Skeletal muscle tissue (tissue), 4 donors: Measurements from ENCODE around the gene PCBP4. TPM values are rescaled to one million over a fixed set of nuclear protein-coding genes. Genes with fewer than 3 reads are reported as not detected.

Experiments
- H3K27ac ChIP-seq: one replicate; pipeline ENCODE4 v1.7.0; 2013; ENCODE audit warnings: mild to moderate bottlenecking, low read depth, low read length, inconsistent platforms
- H3K27me3 ChIP-seq, 3 donors: one replicate each; pipeline ENCODE4 v1.7.0; 2013; ENCODE audit warnings: low read length in 3 of 3; ENCODE audit not compliant: control insufficient read depth in 3 of 3, insufficient read depth in 3 of 3
- H3K36me3 ChIP-seq, 3 donors: one replicate each; pipeline ENCODE4 v1.7.0; 2013; ENCODE audit warnings: low read length in 3 of 3; ENCODE audit not compliant: control insufficient read depth in 3 of 3, insufficient read depth in 3 of 3
- H3K4me1 ChIP-seq, 3 donors: one replicate each; pipeline ENCODE4 v1.7.0; 2013; ENCODE audit warnings: low read length in 3 of 3, mild to moderate bottlenecking in 3 of 3; ENCODE audit not compliant: control insufficient read depth in 3 of 3, insufficient read depth in 3 of 3
- H3K4me3 ChIP-seq, 3 donors: one replicate each; pipeline ENCODE4 v1.7.0; 2013; ENCODE audit warnings: low read length in 3 of 3
- H3K9ac ChIP-seq, 3 donors: one replicate each; pipeline ENCODE4 v1.7.0; 2013; ENCODE audit warnings: low read length in 3 of 3, mild to moderate bottlenecking in 3 of 3, moderate library complexity in 2 of 3, low read depth in 1 of 3
- H3K9me3 ChIP-seq, 3 donors: one replicate each; pipeline ENCODE4 v1.7.0; 2013; ENCODE audit warnings: low read length in 3 of 3; ENCODE audit not compliant: control insufficient read depth in 3 of 3
- total RNA-seq: library from RNA; depleted of rRNA; stranded (reverse); fragments of >200 nt; gene quantifications from one replicate; pipeline ENCODE4 v1.2.3, GENCODE V29; 2014
- donor health status: Osteomylitis.

The PCBP4 gene
- total RNA-seq, 1 donor from 2014 or later: 33.4 TPM

- H3K4me3 ChIP-seq: peak within 1 kb of the TSS; percentile 87 to 92 (median 88)
- peaks cover 25 to 37% (median 33%) of the 10 kb centered on the region in 3 donors for H3K36me3 ChIP-seq
- peak within 1 kb of the TSS; percentile 89 to 98 (median 97) for H3K9ac ChIP-seq
Measured at GRCh38 chr3:51941798-51942602, 25.3 kb downstream of the PCBP4 start, which contains the start of the genes PARP3 and RRP9. PARP3 (plus strand) TSS chr3:51942363; CDS start chr3:51943356, 993 bp downstream. RRP9 (minus strand) TSS chr3:51941904; CDS start chr3:51941867, 37 bp downstream.

GRCh38 chr3:51941463-51941797 lies 25.8 kb downstream of the PCBP4 start:
- peak overlapping the region; percentile 79 for H3K27ac ChIP-seq
- peaks cover 26 to 42% (median 38%) of the 10 kb centered on the region in 3 donors for H3K36me3 ChIP-seq
- peaks cover 23 to 31% (median 26%) of the 10 kb centered on the region in 3 donors for H3K4me1 ChIP-seq
- H3K9me3 ChIP-seq: no peaks in the 10 kb centered on the region
- H3K4me3 ChIP-seq: peak overlapping the region; percentile 76 to 87 (median 84)
- peak overlapping the region; percentile 76 to 92 (median 89) for H3K9ac ChIP-seq
- H3K27me3 ChIP-seq: no peaks in the 10 kb centered on the region

More at GRCh38 chr3:51941798-51942602, 25.3 kb downstream of the PCBP4 start, which contains the start of the genes PARP3 and RRP9:
- no peaks in the 10 kb centered on the region for H3K27me3 ChIP-seq
- no peaks in the 10 kb centered on the region for H3K9me3 ChIP-seq
- peak within 1 kb of the TSS; percentile 97 for H3K27ac ChIP-seq
- H3K4me1 ChIP-seq: peaks cover 23 to 31% (median 26%) of the 10 kb centered on the region in 3 donors

GRCh38 chr3:51940648-51941462 lies 26.4 kb downstream of the PCBP4 start:
- H3K9me3 ChIP-seq: no peaks in the 10 kb centered on the region
- H3K4me1 ChIP-seq: peaks cover 23 to 31% (median 26%) of the 10 kb centered on the region in 3 donors
- H3K9ac ChIP-seq: peak overlapping the region; percentile 76 to 92 (median 89)
- H3K27ac ChIP-seq: peak overlapping the region; percentile 79
- H3K27me3 ChIP-seq: no peaks in the 10 kb centered on the region
- H3K4me3 ChIP-seq: peak overlapping the region; percentile 76 to 87 (median 84)
- H3K36me3 ChIP-seq: peaks cover 26 to 44% (median 41%) of the 10 kb centered on the region in 3 donors

- Histone ChIP-seq H3K36me3 (peaks cover 39 to 48% (median 46%) of the 10 kb centered on the region in 3 donors), H3K4me3 (no peak overlapping the region), H3K4me1 (peaks cover 23 to 31% (median 26%) of the 10 kb centered on the region in 3 donors), H3K9ac (peak overlapping the region in 1 of 3 donors; percentile 27), H3K27ac (no peak overlapping the region), H3K27me3 (no peaks in the 10 kb centered on the region), H3K9me3 (no peaks in the 10 kb centered on the region)
Measured at GRCh38 chr3:51938780-51939425, 28.4 kb downstream of the PCBP4 start.

GRCh38 chr3:51937611-51938450 lies 29.4 kb downstream of the PCBP4 start:
- Histone ChIP-seq H3K9ac (peak overlapping the region in 1 of 3 donors; percentile 16), H3K4me1 (peaks cover 17 to 23% (median 18%) of the 10 kb centered on the region in 3 donors), H3K27me3 (no peaks in the 10 kb centered on the region), H3K27ac (no peak overlapping the region), H3K36me3 (peaks cover 49 to 55% (median 53%) of the 10 kb centered on the region in 3 donors), H3K9me3 (no peaks in the 10 kb centered on the region), H3K4me3 (no peak overlapping the region)

- H3K9ac ChIP-seq: no peak overlapping the region
- peaks cover 55 to 60% (median 58%) of the 10 kb centered on the region in 3 donors for H3K36me3 ChIP-seq
- H3K27me3 ChIP-seq: no peaks in the 10 kb centered on the region
Measured at GRCh38 chr3:51937014-51937413, 30.2 kb downstream of the PCBP4 start.

GRCh38 chr3:51935886-51936755 lies 31.1 kb downstream of the PCBP4 start:
- no peak overlapping the region for H3K27ac ChIP-seq
- peaks cover 55 to 60% (median 58%) of the 10 kb centered on the region in 3 donors for H3K36me3 ChIP-seq
- H3K9ac ChIP-seq: no peak overlapping the region
- peaks cover 5 to 10% (median 9%) of the 10 kb centered on the region in 3 donors for H3K4me1 ChIP-seq
- H3K4me3 ChIP-seq: no peak overlapping the region
- no peaks in the 10 kb centered on the region for H3K27me3 ChIP-seq
- H3K9me3 ChIP-seq: no peaks in the 10 kb centered on the region

More at GRCh38 chr3:51937014-51937413, 30.2 kb downstream of the PCBP4 start:
- Histone ChIP-seq H3K27ac (no peak overlapping the region), H3K4me1 (peaks cover 10 to 16% (median 11%) of the 10 kb centered on the region in 3 donors), H3K9me3 (no peaks in the 10 kb centered on the region), H3K4me3 (no peak overlapping the region)

GRCh38 chr3:51934991-51935885 lies 32.0 kb downstream of the PCBP4 start:
- no peak overlapping the region for H3K4me3 ChIP-seq
- H3K27me3 ChIP-seq: no peaks in the 10 kb centered on the region
- peaks cover 0 to under 1% (median 0%) of the 10 kb centered on the region in 3 donors for H3K4me1 ChIP-seq
- H3K27ac ChIP-seq: no peak overlapping the region
- no peak overlapping the region for H3K9ac ChIP-seq
- peaks cover 58 to 60% (median 58%) of the 10 kb centered on the region in 3 donors for H3K36me3 ChIP-seq
- no peaks in the 10 kb centered on the region for H3K9me3 ChIP-seq
